MM.1S (cell line): ENCODE data around the gene MGA.

Source experiments
- DNase-seq: peaks from one replicate; pipeline ENCODE4 v3.0.0-alpha.2; 2015
- H2AFZ ChIP-seq: fragments of 300-600 bp; sonication (generic); 2 replicates; pipeline ENCODE4 v1.6.0; 2016; ENCODE audit warnings: antibody characterized with exemption, low read length
- H3F3A ChIP-seq: fragments of 300-600 bp; sonication (generic); 2 replicates; pipeline ENCODE4 v1.6.1; 2016; ENCODE audit warnings: mild to moderate bottlenecking, antibody characterized with exemption, low read length, moderate library complexity, mixed read lengths; ENCODE audit not compliant: insufficient read depth
- H3K27ac ChIP-seq: fragments of 300-600 bp; sonication (generic); 2 replicates; pipeline ENCODE4 v1.5.1; 2016; ENCODE audit warnings: mild to moderate bottlenecking, low read length
- H3K27me3 ChIP-seq: fragments of 300-600 bp; sonication (generic); replicated peaks from 2 replicates; pipeline ENCODE4 v1.6.0; 2016; ENCODE audit warnings: low read length; ENCODE audit not compliant: insufficient read depth
- H3K36me3 ChIP-seq: fragments of 300-600 bp; sonication (generic); replicated peaks from 2 replicates; pipeline ENCODE4 v1.6.1; 2016; ENCODE audit warnings: mild to moderate bottlenecking, low read length, mixed read lengths; ENCODE audit not compliant: insufficient read depth
- H3K4me1 ChIP-seq: fragments of 300-600 bp; sonication (generic); 2 replicates; pipeline ENCODE4 v1.6.1; 2016; ENCODE audit warnings: low read length, mixed read lengths
- H3K4me2 ChIP-seq: fragments of 300-600 bp; sonication (generic); 2 replicates; pipeline ENCODE4 v1.6.0; 2016; ENCODE audit warnings: low read depth, low read length
- H3K4me3 ChIP-seq: fragments of 300-600 bp; sonication (generic); 2 replicates; pipeline ENCODE4 v1.5.1; 2016; ENCODE audit warnings: low read length, mixed read lengths
- H3K79me2 ChIP-seq: fragments of 300-600 bp; sonication (generic); 2 replicates; pipeline ENCODE4 v1.6.1; 2016; ENCODE audit warnings: mixed run types, low read length, mixed read lengths
- H3K9ac ChIP-seq: fragments of 300-600 bp; sonication (generic); 2 replicates; pipeline ENCODE4 v1.6.1; 2016; ENCODE audit warnings: low read length, mixed read lengths
- H3K9me2 ChIP-seq: fragments of 300-600 bp; sonication (generic); replicated peaks from 2 replicates; pipeline ENCODE4 v1.6.1; 2016; ENCODE audit warnings: mild to moderate bottlenecking, low read length, mixed read lengths; ENCODE audit not compliant: insufficient read depth
- H3K9me3 ChIP-seq: fragments of 300-600 bp; sonication (generic); replicated peaks from 2 replicates; pipeline ENCODE4 v1.6.1; 2016; ENCODE audit warnings: mild to moderate bottlenecking, low read length, mixed read lengths; ENCODE audit not compliant: insufficient read depth
- H4K20me1 ChIP-seq: fragments of 300-600 bp; sonication (generic); 2 replicates; pipeline ENCODE4 v1.6.1; 2016; ENCODE audit warnings: mild to moderate bottlenecking, low read length, moderate library complexity, mixed read lengths; ENCODE audit not compliant: insufficient read depth
- CTCF ChIP-seq: fragments of 300-600 bp; sonication (generic); IDR thresholded peaks from 2 replicates; pipeline ENCODE4 v1.5.1; 2016; ENCODE audit warnings: antibody characterized with exemption, low read length, mixed read lengths
- EZH2 ChIP-seq: fragments of 300-600 bp; sonication (generic); optimal IDR thresholded peaks from 2 replicates; pipeline ENCODE3; 2017; ENCODE audit warnings: low read depth, mild to moderate bottlenecking, antibody characterized with exemption, low read length, mixed read lengths
- EZH2phosphoT487 ChIP-seq: fragments of 300-600 bp; sonication (generic); IDR thresholded peaks from 2 replicates; pipeline ENCODE4 v1.6.1; 2018; ENCODE audit warnings: antibody characterized with exemption, low read length

The MGA gene

DNA sequence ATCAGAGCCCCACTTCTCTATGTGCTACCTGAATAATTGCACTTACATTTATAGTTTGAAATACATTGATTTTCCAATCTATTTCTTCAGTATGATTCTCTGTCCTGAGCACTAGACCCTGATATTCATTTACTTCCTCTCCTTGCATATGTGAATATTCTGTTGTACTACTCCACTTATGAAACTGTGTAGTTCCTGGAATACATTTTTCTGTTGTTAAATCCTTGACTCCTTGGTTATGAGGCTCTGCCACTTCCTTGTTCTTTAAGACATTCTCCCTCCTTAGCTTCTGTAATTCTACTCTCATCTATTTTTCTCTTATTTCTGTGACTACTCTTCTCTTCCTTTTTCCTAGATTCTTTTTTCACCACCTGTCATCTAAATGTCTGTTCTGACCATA, 12.9 kb upstream of the MGA start:
- Histone ChIP-seq H3K9me3 (no peaks in the 10 kb centered on the region), H3F3A (no peaks in the 10 kb centered on the region), H3K9ac (no peak overlapping the region), H4K20me1 (no peaks in the 10 kb centered on the region), H2AFZ (no peak overlapping the region), H3K4me1 (no peaks in the 10 kb centered on the region), H3K36me3 (no peaks in the 10 kb centered on the region), H3K4me2 (no peak overlapping the region), H3K27me3 (no peaks in the 10 kb centered on the region), H3K4me3 (no peak overlapping the region), H3K27ac (no peak overlapping the region), H3K9me2 (no peaks in the 10 kb centered on the region), H3K79me2 (no peaks in the 10 kb centered on the region)
- TF ChIP-seq CTCF (no peak), EZH2 (no peak), EZH2phosphoT487 (no peak)
- no peak for DNase-seq

DNA sequence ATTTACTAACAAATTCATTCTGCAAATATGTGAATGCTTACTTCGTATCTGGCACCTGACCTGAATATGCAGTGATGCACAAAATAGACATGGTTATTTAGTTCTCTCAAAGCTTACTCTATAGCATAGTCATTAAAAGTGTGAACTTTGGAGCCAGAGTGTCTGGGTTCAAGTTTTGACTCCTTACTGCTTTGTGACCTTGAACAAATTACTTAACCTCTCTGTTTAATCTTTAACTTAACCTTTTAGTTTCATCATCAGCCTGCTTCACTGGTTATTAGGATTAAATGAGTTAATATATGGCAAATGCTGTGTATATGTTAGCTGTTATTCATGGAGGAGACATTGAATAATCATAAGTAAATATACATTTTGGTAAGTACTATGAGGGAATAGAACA, 12.1 kb upstream of the MGA start:
- no peak overlapping the region for H3K4me2 ChIP-seq

GRCh38 chr15:41648770-41649169, 11.4 kb upstream of the MGA start:
- Histone ChIP-seq H3K9me3 (no peaks in the 10 kb centered on the region), H3K4me2 (no peak overlapping the region), H4K20me1 (no peaks in the 10 kb centered on the region), H3K4me3 (no peak overlapping the region), H3K36me3 (no peaks in the 10 kb centered on the region), H3K27me3 (no peaks in the 10 kb centered on the region), H2AFZ (no peak overlapping the region), H3K79me2 (no peaks in the 10 kb centered on the region), H3F3A (no peaks in the 10 kb centered on the region), H3K27ac (no peak overlapping the region), H3K9ac (no peak overlapping the region), H3K9me2 (no peaks in the 10 kb centered on the region), H3K4me1 (no peaks in the 10 kb centered on the region)
- no peak for TF ChIP-seq CTCF
- TF ChIP-seq EZH2, result no peak
- no peak for TF ChIP-seq EZH2phosphoT487
- DNase-seq, result no peak

More for the DNA sequence above, 12.1 kb upstream of the MGA start:
- no peak for DNase-seq
- no peak for TF ChIP-seq EZH2
- no peak for TF ChIP-seq CTCF
- no peak for TF ChIP-seq EZH2phosphoT487
- no peak overlapping the region for H3K9ac ChIP-seq
- H3K27ac ChIP-seq, result no peak overlapping the region
- H3K9me2 ChIP-seq, result no peaks in the 10 kb centered on the region
- H2AFZ ChIP-seq, result no peak overlapping the region
- H3F3A ChIP-seq, result no peaks in the 10 kb centered on the region
- no peaks in the 10 kb centered on the region for H3K9me3 ChIP-seq
- H3K79me2 ChIP-seq, result no peaks in the 10 kb centered on the region
- no peak overlapping the region for H3K4me3 ChIP-seq
- H3K27me3 ChIP-seq, result no peaks in the 10 kb centered on the region
- H4K20me1 ChIP-seq, result no peaks in the 10 kb centered on the region
- no peaks in the 10 kb centered on the region for H3K36me3 ChIP-seq
- H3K4me1 ChIP-seq, result no peaks in the 10 kb centered on the region

- TF ChIP-seq CTCF (no peak), EZH2 (no peak), EZH2phosphoT487 (no peak)
- Histone ChIP-seq H3K4me3 (no peak overlapping the region), H3K4me2 (no peak overlapping the region), H3K9ac (no peak overlapping the region), H3K9me3 (no peaks in the 10 kb centered on the region), H4K20me1 (no peaks in the 10 kb centered on the region), H3F3A (no peaks in the 10 kb centered on the region), H3K9me2 (no peaks in the 10 kb centered on the region), H3K79me2 (no peaks in the 10 kb centered on the region), H2AFZ (no peak overlapping the region), H3K4me1 (no peaks in the 10 kb centered on the region), H3K27me3 (no peaks in the 10 kb centered on the region), H3K27ac (no peak overlapping the region), H3K36me3 (no peaks in the 10 kb centered on the region)
- no peak for DNase-seq
These were observed 9.4 kb upstream of the MGA start for GRCh38 chr15:41650806-41651205.
